Measurements from ENCODE around the gene UNC80. TPM values are rescaled to one million over a fixed set of nuclear protein-coding genes. Genes with fewer than 3 reads are reported as not detected.

The UNC80 gene
- total RNA-seq, 1 experiment from 2014 or later, result not detected

DNA sequence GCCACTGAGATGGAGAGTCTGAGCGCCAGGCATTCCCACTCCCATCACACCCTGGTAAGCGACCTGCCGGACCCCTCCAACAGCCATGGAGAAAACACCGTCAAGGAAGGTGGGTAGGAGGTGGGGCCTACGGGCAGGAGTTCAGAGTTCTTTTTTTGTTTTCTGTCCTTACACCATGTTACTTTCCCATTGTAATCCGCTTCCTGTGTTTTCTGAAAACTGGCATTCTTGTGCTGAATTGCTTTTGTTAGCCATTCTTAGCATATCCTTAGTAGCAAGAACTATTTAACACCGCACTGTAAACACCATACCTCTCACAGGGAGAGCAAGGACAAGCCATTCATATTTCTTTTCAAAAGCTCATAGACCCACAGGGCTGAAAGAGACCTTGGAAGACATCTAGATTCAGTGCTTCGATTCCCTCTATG, 46.2 kb downstream of the UNC80 start:
- POLR2A ChIA-PET (ENCODE audit: unreplicated experiment), result no interaction called here
- BruUV-seq (replicated peaks), result no TSS peak

DNA sequence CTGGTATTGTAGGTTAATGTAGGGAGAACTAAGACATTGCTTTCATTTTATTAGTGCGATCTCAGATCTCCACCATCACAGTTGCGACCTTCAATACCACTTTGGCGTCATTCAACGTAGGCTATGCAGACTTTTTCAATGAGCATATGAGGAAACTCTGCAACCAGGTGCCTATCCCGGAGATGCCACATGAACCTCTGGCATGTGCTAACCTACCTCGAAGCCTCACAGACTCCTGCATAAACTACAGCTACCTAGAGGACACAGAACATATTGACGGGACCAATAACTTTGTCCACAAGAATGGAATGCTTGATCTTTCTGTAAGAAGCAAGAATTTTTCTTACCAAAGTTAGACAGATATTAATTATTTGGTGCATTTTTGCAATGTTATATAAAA, 47.3 kb downstream of the UNC80 start:
- intact Hi-C loops (cut with micrococcal nuclease; ENCODE audit: unreplicated experiment), result no loop called here

More for the DNA sequence above, 46.2 kb downstream of the UNC80 start:
- intact Hi-C loops (cut with micrococcal nuclease; ENCODE audit: unreplicated experiment), result no loop called here
- H3F3A ChIP-seq (ENCODE audit: insufficient read depth, low read depth), result no peaks in the 10 kb centered on the region
- H3K4me2 ChIP-seq, result no peak overlapping the region
- no peak overlapping the region for H3K4me3 ChIP-seq
- no peaks in the 10 kb centered on the region for H3K9me2 ChIP-seq (ENCODE audit: insufficient read depth)
- CTCF ChIA-PET, result no interaction called here
- no peaks in the 10 kb centered on the region for H3K9me3 ChIP-seq (ENCODE audit: insufficient read depth, low read depth)
- H3K79me2 ChIP-seq (ENCODE audit: low read depth), result no peaks in the 10 kb centered on the region
- no peak overlapping the region for H3K27ac ChIP-seq
- TF ChIP-seq, protein P1, sequence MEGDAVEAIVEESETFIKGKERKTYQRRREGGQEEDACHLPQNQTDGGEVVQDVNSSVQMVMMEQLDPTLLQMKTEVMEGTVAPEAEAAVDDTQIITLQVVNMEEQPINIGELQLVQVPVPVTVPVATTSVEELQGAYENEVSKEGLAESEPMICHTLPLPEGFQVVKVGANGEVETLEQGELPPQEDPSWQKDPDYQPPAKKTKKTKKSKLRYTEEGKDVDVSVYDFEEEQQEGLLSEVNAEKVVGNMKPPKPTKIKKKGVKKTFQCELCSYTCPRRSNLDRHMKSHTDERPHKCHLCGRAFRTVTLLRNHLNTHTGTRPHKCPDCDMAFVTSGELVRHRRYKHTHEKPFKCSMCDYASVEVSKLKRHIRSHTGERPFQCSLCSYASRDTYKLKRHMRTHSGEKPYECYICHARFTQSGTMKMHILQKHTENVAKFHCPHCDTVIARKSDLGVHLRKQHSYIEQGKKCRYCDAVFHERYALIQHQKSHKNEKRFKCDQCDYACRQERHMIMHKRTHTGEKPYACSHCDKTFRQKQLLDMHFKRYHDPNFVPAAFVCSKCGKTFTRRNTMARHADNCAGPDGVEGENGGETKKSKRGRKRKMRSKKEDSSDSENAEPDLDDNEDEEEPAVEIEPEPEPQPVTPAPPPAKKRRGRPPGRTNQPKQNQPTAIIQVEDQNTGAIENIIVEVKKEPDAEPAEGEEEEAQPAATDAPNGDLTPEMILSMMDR (conservative IDR thresholded peaks at IDR 0.05), result no peak
- TF ChIP-seq EZH2 (IDR thresholded peaks at IDR 0.05; ENCODE audit: low read depth), result no peak
- no peaks in the 10 kb centered on the region for H3K4me1 ChIP-seq (replicated peaks; ENCODE audit: insufficient read depth)
- H3K27me3 ChIP-seq (ENCODE audit: insufficient read depth, low read depth), result no peaks in the 10 kb centered on the region
- H3K36me3 ChIP-seq (ENCODE audit: low read depth), result no peaks in the 10 kb centered on the region
- DNase-seq, result no peak
- no peaks in the 10 kb centered on the region for H4K20me1 ChIP-seq (ENCODE audit: insufficient read depth)
- H2AFZ ChIP-seq, result no peak overlapping the region

DNA sequence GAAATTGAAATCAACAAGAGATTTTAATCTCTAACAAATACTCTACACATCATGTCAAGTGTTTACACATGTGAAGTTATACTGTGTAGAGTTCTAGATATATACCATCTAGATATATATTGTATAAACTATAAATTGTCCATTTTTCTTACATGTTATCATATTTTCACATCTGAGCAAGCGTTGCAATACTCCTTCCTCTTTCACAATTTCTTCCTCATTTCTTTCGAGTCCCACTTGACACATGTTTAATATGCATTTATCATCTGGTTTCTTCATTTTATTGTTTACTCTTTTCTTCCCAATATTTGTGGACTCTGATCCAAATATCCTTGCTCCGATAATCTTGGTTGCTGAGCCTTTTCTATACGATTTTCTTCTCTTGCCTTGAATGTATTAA, 50.2 kb downstream of the UNC80 start:
- DNase-seq, result no peak
- no peak overlapping the region for H3K27ac ChIP-seq
- CTCF ChIA-PET, result no interaction called here
- no peaks in the 10 kb centered on the region for H3K27me3 ChIP-seq (ENCODE audit: insufficient read depth, low read depth)
- no peak overlapping the region for H3K4me2 ChIP-seq
- H3K4me1 ChIP-seq (replicated peaks; ENCODE audit: insufficient read depth), result no peaks in the 10 kb centered on the region
- H3K4me3 ChIP-seq, result no peak overlapping the region
- H3K9me2 ChIP-seq (ENCODE audit: insufficient read depth), result no peaks in the 10 kb centered on the region
- BruUV-seq (replicated peaks), result no TSS peak
- H3K79me2 ChIP-seq (ENCODE audit: low read depth), result no peaks in the 10 kb centered on the region
- H2AFZ ChIP-seq, result no peak overlapping the region
- no peak for TF ChIP-seq EZH2 (IDR thresholded peaks at IDR 0.05; ENCODE audit: low read depth)
- TF ChIP-seq, protein P1 (conservative IDR thresholded peaks at IDR 0.05), result no peak
- no peaks in the 10 kb centered on the region for H3K36me3 ChIP-seq (ENCODE audit: low read depth)
- no peaks in the 10 kb centered on the region for H3K9me3 ChIP-seq (ENCODE audit: insufficient read depth, low read depth)
- POLR2A ChIA-PET (ENCODE audit: unreplicated experiment), result no interaction called here
- intact Hi-C loops (cut with micrococcal nuclease; ENCODE audit: unreplicated experiment), result no loop called here
- no peaks in the 10 kb centered on the region for H3F3A ChIP-seq (ENCODE audit: insufficient read depth, low read depth)
- H4K20me1 ChIP-seq (ENCODE audit: insufficient read depth), result no peaks in the 10 kb centered on the region

More for the DNA sequence above, 47.3 kb downstream of the UNC80 start:
- Histone ChIP-seq H3K4me2 (no peak overlapping the region), H3K4me3 (no peak overlapping the region), H3K9me2 (ENCODE audit: insufficient read depth) (no peaks in the 10 kb centered on the region), H3K4me1 (replicated peaks; ENCODE audit: insufficient read depth) (no peaks in the 10 kb centered on the region), H3K79me2 (ENCODE audit: low read depth) (no peaks in the 10 kb centered on the region), H2AFZ (no peak overlapping the region), H4K20me1 (ENCODE audit: insufficient read depth) (no peaks in the 10 kb centered on the region), H3K36me3 (ENCODE audit: low read depth) (no peaks in the 10 kb centered on the region), H3K27me3 (ENCODE audit: insufficient read depth, low read depth) (no peaks in the 10 kb centered on the region), H3F3A (ENCODE audit: insufficient read depth, low read depth) (no peaks in the 10 kb centered on the region), H3K27ac (no peak overlapping the region), H3K9me3 (ENCODE audit: insufficient read depth, low read depth) (no peaks in the 10 kb centered on the region)
- no peak for DNase-seq
- CTCF ChIA-PET, result no interaction called here
- TF ChIP-seq, protein P1 (conservative IDR thresholded peaks at IDR 0.05), result no peak
- no peak for TF ChIP-seq EZH2 (IDR thresholded peaks at IDR 0.05; ENCODE audit: low read depth)
- BruUV-seq (replicated peaks), result no TSS peak
- POLR2A ChIA-PET (ENCODE audit: unreplicated experiment), result no interaction called here

All from PC-9 (cell line).